HCT116 (cell line): ENCODE results near the gene TATDN2. TPM values are rescaled to one million over a fixed set of nuclear protein-coding genes. Genes with fewer than 3 reads are reported as not detected.

Experiments
- ATAC-seq: fragments of 200-7000 bp; cut with Tn5 transposase; 2 replicates; pipeline ENCODE4 v1.9.1; 2020; ENCODE audit warnings: mild to moderate bottlenecking, moderate library complexity
- Bru-seq: library from RNA; stranded (reverse); fragments of 400-500 nt; gene quantifications from one replicate; lab custom pipeline; 2021; lab: Mats Ljungman, UMichigan
- BruChase-seq, 2 experiments: library from RNA; stranded (reverse); fragments of 400-500 nt; gene quantifications; one replicate each; lab custom pipeline; 2021; lab: Mats Ljungman, UMichigan
- BruUV-seq: library from RNA; stranded (reverse); fragments of 400-500 nt; replicated peaks from 2 replicates; lab custom pipeline; 2021; lab: Mats Ljungman, UMichigan
- CTCF ChIA-PET: fragments of 300-600 bp; sonication (Branson Sonifier 250); formaldehyde crosslinking; loops from one replicate; lab custom pipeline; 2021; ENCODE audit warnings: antibody characterized with exemption; lab: Charles Lee
- POLR2A ChIA-PET: fragments of 300-600, 350-600 bp; sonication (Branson Sonifier 250); formaldehyde crosslinking; loops from one replicate; lab custom pipeline; 2021; ENCODE audit warnings: antibody characterized with exemption; lab: Charles Lee
- RAD21 ChIA-PET, 2 experiments: fragments of 300-600 bp; sonication (Branson Sonifier 250); formaldehyde crosslinking; loops; one replicate each; lab custom pipeline; 2023; ENCODE audit warnings: low total read pairs in 2 of 2; ENCODE audit not compliant: uncharacterized antibody in 2 of 2, unreplicated experiment in 2 of 2, low non-redundant PET in 1 of 2; lab: Charles Lee
- DNase-seq: peaks from one replicate; pipeline ENCODE4 v3.0.0-alpha.2; 2010; ENCODE audit warnings: low read depth, low spot score
- H2AFZ ChIP-seq: fragments of 200-600 bp; shearing (Covaris generic), sonication (generic); 2 replicates; pipeline ENCODE4 v1.6.1; 2017; ENCODE audit warnings: low read depth, mixed run types, mixed read lengths, antibody characterized with exemption, low read length; ENCODE audit not compliant: poor library complexity, severe bottlenecking
- H3K27ac ChIP-seq: 2 replicates; pipeline ENCODE4 v1.5.1; 2012; ENCODE audit warnings: low read depth, low read length
- H3K27me3 ChIP-seq: fragments of 200-600 bp; sonication (generic); 2 replicates; pipeline ENCODE4 v1.6.1; 2016; ENCODE audit warnings: mixed run types, low read length, mixed read lengths; ENCODE audit not compliant: insufficient read depth
- H3K36me3 ChIP-seq, 2 experiments: fragments of 200-500 bp in 1 of 2; fragments of 200-600 bp in 1 of 2; sonication (Bioruptor generic) in 1 of 2; sonication (generic) in 1 of 2; 2 replicates each; pipeline versions ENCODE4 v1.5.1 to v1.6.1; 2014 to 2016; ENCODE audit warnings: low read length in 2 of 2, inconsistent platforms in 1 of 2, mixed read lengths in 1 of 2, mixed run types in 1 of 2; ENCODE audit not compliant: insufficient read depth in 2 of 2, control insufficient read depth in 1 of 2
- H3K4me1 ChIP-seq, 2 experiments: fragments of 200-600 bp in 1 of 2; sonication (generic) in 1 of 2; 2 replicates each; pipeline versions ENCODE4 v1.5.1 to v1.6.1; 2012 to 2017; ENCODE audit warnings: low read length in 2 of 2, inconsistent platforms in 1 of 2, mild to moderate bottlenecking in 1 of 2, mixed read lengths in 1 of 2, mixed run types in 1 of 2, moderate library complexity in 1 of 2; ENCODE audit not compliant: insufficient read depth in 2 of 2, control insufficient read depth in 1 of 2
- H3K4me2 ChIP-seq: fragments of 200-600 bp; sonication (generic); 2 replicates; pipeline ENCODE4 v1.6.1; 2017; ENCODE audit warnings: mixed run types, low read length, mixed read lengths
- H3K4me3 ChIP-seq, 2 experiments: fragments of 200-600 bp in 1 of 2; sonication (generic) in 1 of 2; replicated peaks in 1 of 2; 2 replicates each; pipeline ENCODE4 v1.5.1; 2011 to 2016; ENCODE audit warnings: low read length in 2 of 2, control low read depth in 1 of 2, low read depth in 1 of 2, mild to moderate bottlenecking in 1 of 2, mixed read lengths in 1 of 2, mixed run types in 1 of 2
- H3K79me2 ChIP-seq: fragments of 200-600 bp; sonication (generic); 2 replicates; pipeline ENCODE4 v1.6.1; 2017; ENCODE audit warnings: mild to moderate bottlenecking, mixed run types, low read length, moderate library complexity, mixed read lengths; ENCODE audit not compliant: insufficient read depth
- H3K9ac ChIP-seq: fragments of 200-600 bp; sonication (generic); 2 replicates; pipeline ENCODE4 v1.6.1; 2016; ENCODE audit warnings: low read length, mixed read lengths
- H3K9me2 ChIP-seq: fragments of 200-600 bp; sonication (generic), shearing (Covaris generic); 2 replicates; pipeline ENCODE4 v1.6.1; 2017; ENCODE audit warnings: mixed run types, mild to moderate bottlenecking, moderate library complexity; ENCODE audit not compliant: insufficient read depth
- H3K9me3 ChIP-seq, 2 experiments: fragments of 200-500 bp in 1 of 2; fragments of 200-600 bp in 1 of 2; sonication (Bioruptor generic) in 1 of 2; sonication (generic) in 1 of 2; 2 replicates each; pipeline ENCODE4 v1.6.1; 2014 to 2017; ENCODE audit warnings: low read length in 2 of 2, mixed read lengths in 2 of 2, inconsistent platforms in 1 of 2, low read depth in 1 of 2, mild to moderate bottlenecking in 1 of 2, mixed run types in 1 of 2, moderate library complexity in 1 of 2; ENCODE audit not compliant: control insufficient read depth in 1 of 2, insufficient read depth in 1 of 2
- H4K20me1 ChIP-seq: fragments of 200-600 bp; sonication (generic), shearing (Covaris generic); 2 replicates; pipeline ENCODE4 v1.6.1; 2017; ENCODE audit warnings: mixed run types, mild to moderate bottlenecking, moderate library complexity; ENCODE audit not compliant: insufficient read depth
- CBX3 ChIP-seq: IDR thresholded peaks from 2 replicates; pipeline ENCODE4 v1.6.1; 2012; ENCODE audit warnings: low read depth
- CEBPB ChIP-seq: IDR thresholded peaks from 2 replicates; pipeline ENCODE4 v1.6.1; 2012; ENCODE audit warnings: low read depth
- CTCF ChIP-seq, 3 experiments: fragments of 200-600 bp in 1 of 3; sonication (generic) in 1 of 3; IDR thresholded peaks in 2 of 3; conservative IDR thresholded peaks in 1 of 3; 2 replicates each; pipeline ENCODE4 v1.5.1; 2012 to 2017; ENCODE audit warnings: low read depth in 2 of 3, low read length in 2 of 3, antibody characterized with exemption in 1 of 3, borderline replicate concordance in 1 of 3, control low read depth in 1 of 3, mild to moderate bottlenecking in 1 of 3, mixed read lengths in 1 of 3, mixed run types in 1 of 3, moderate library complexity in 1 of 3; ENCODE audit not compliant: insufficient read depth in 1 of 3
- EGR1 ChIP-seq: IDR thresholded peaks from 2 replicates; pipeline ENCODE4 v1.6.1; 2012; ENCODE audit warnings: low read depth
- EZH2 ChIP-seq: fragments of 200-600 bp; sonication (generic); IDR thresholded peaks from 2 replicates; pipeline ENCODE4 v1.6.1; 2017; ENCODE audit warnings: antibody characterized with exemption, mixed run types
- EZH2phosphoT487 ChIP-seq: fragments of 200-600 bp; IDR thresholded peaks from 2 replicates; pipeline ENCODE4 v1.6.1; 2018; ENCODE audit warnings: antibody characterized with exemption, borderline replicate concordance
- MAX ChIP-seq: IDR thresholded peaks from 2 replicates; pipeline ENCODE4 v1.6.1; 2012
- POLR2A ChIP-seq: IDR thresholded peaks from 2 replicates; pipeline ENCODE4 v1.7.0; 2011; ENCODE audit warnings: borderline replicate concordance; ENCODE audit not compliant: insufficient read depth, insufficient read length; ENCODE audit errors: extremely low read depth
- POLR2AphosphoS5 ChIP-seq: IDR thresholded peaks from 2 replicates; pipeline ENCODE4 v1.6.1; 2011; ENCODE audit warnings: mild to moderate bottlenecking, low read depth, low read length, moderate library complexity
- RAD21 ChIP-seq: IDR thresholded peaks from 2 replicates; pipeline ENCODE4 v1.6.1; 2012; ENCODE audit warnings: low read depth, mild to moderate bottlenecking
- REST ChIP-seq: IDR thresholded peaks from 2 replicates; pipeline ENCODE4 v1.6.1; 2012; ENCODE audit warnings: low read depth
- SRF ChIP-seq: IDR thresholded peaks from 2 replicates; pipeline ENCODE4 v1.6.1; 2012; ENCODE audit warnings: low read depth
- TCF7L2 ChIP-seq: IDR thresholded peaks from 2 replicates; pipeline ENCODE4 v1.7.0; 2011; ENCODE audit warnings: borderline replicate concordance, inconsistent platforms; ENCODE audit not compliant: insufficient read depth, insufficient read length; ENCODE audit errors: extremely low read depth
- YY1 ChIP-seq: IDR thresholded peaks from 2 replicates; pipeline ENCODE4 v1.6.1; 2011; ENCODE audit warnings: low read length, low read depth, moderate library complexity, mild to moderate bottlenecking; ENCODE audit not compliant: insufficient replicate concordance; ENCODE audit errors: extremely low read depth
- ZBTB33 ChIP-seq: IDR thresholded peaks from 2 replicates; pipeline ENCODE4 v1.6.1; 2011; ENCODE audit warnings: mild to moderate bottlenecking, low read length, moderate library complexity; ENCODE audit not compliant: insufficient replicate concordance; ENCODE audit errors: extremely low read depth
- intact Hi-C: fragments of 100-400 bp; cut with micrococcal nuclease; formaldehyde crosslinking; loops from 2 replicates; pipeline ENCODE4 v1.10.0; 2022
- long read RNA-seq: library from polyadenylated mRNA; unstranded; transcript quantifications from one replicate; pipeline ENCODE4 v2.0.0, GENCODE V29; 2021; ENCODE audit not compliant: unreplicated experiment
- polyA plus RNA-seq: library from polyadenylated mRNA; unstranded; fragments of >200 nt; gene quantifications from 2 replicates; pipeline ENCODE4 v1.2.1, GENCODE V29; 2012; ENCODE audit warnings: missing spikeins
- total RNA-seq: library from RNA; stranded (reverse); gene quantifications from one replicate; pipeline ENCODE4 v1.2.1, GENCODE V29; 2021; ENCODE audit not compliant: unreplicated experiment

The TATDN2 gene
- total RNA-seq (26.8 TPM), Bru-seq, nascent RNA (percentile 77 among the genes with signal in this experiment), BruChase-seq, experiment 1, labeled RNA remaining after a 6-hour chase (percentile 97 among the genes with signal in this experiment), BruChase-seq, experiment 2, labeled RNA remaining after a 2-hour chase (percentile 95 among the genes with signal in this experiment)
- 14.0 and 15.3 TPM in 2 replicates for polyA plus RNA-seq
- long read RNA-seq, full-length matches to known transcripts: 1 of 16 reads
- long read RNA-seq, partial matches to known transcripts: 14 of 16 reads
- long read RNA-seq, other reads (novel, unspliced or antisense): 1 of 16 reads

GRCh38 chr3:10248184-10248983, at the start of gene TATDN2:
TSS of gene TATDN2 (plus strand) at chr3:10248459. CDS start at chr3:10249201, 742 bp downstream.
- peak within 1 kb of the TSS; percentile 74 for H2AFZ ChIP-seq
- TF ChIP-seq MAX: peak; percentile 100
- no peak for TF ChIP-seq YY1
- no peak for TF ChIP-seq EZH2
- TF ChIP-seq CEBPB: no peak
- TF ChIP-seq POLR2A: peak; percentile 58
- no peak for TF ChIP-seq SRF
- no peak for TF ChIP-seq REST
- no peak for TF ChIP-seq EGR1
- TF ChIP-seq EZH2phosphoT487: no peak
- TF ChIP-seq ZBTB33: no peak
- peak; percentile 99 for TF ChIP-seq CBX3
- no peak for TF ChIP-seq CTCF (IDR thresholded peaks at IDR 0.05 in 2 of 3, conservative IDR thresholded peaks at IDR 0.05 in 1 of 3; ENCODE audit: borderline replicate concordance in 1 of 3, insufficient read depth in 1 of 3, low read depth in 2 of 3, low read length in 2 of 3)
- no peak for TF ChIP-seq RAD21
- peak; percentile 77 for TF ChIP-seq TCF7L2
- peak; percentile 92 for TF ChIP-seq POLR2AphosphoS5

More at GRCh38 chr3:10248184-10248983, at the start of gene TATDN2:
- Histone ChIP-seq H3K9ac (peak within 1 kb of the TSS; percentile 90), H4K20me1 (no peaks in the 10 kb centered on the region), H3K27ac (peak within 1 kb of the TSS; percentile 76), H3K9me2 (no peaks in the 10 kb centered on the region), H3K4me2 (peak within 1 kb of the TSS; percentile 91), H3K79me2 (peaks cover 40% of the 10 kb centered on the region), H3K36me3 (peaks cover 0 to 23% of the 10 kb centered on the region in 2 experiments; a peak in 1 of 4 replicates), H3K4me1 (peaks cover 6 to 20% of the 10 kb centered on the region in 2 experiments; a peak in 3 of 4 replicates), H3K9me3 (peaks cover 6 to 23% of the 10 kb centered on the region in 2 experiments; a peak in 2 of 4 replicates), H3K4me3 (peak within 1 kb of the TSS; percentile 65 to 84), H3K27me3 (no peaks in the 10 kb centered on the region)
- peak; percentile 98 for ATAC-seq
- DNase-seq: peak; percentile 98
- intact Hi-C loops: no loop called here
- no TSS peak for BruUV-seq
- RAD21 ChIA-PET: no interaction called here
- CTCF ChIA-PET: interaction anchor here (0.7 to 1.3 kb wide), 2 partner anchors 15 to 193 kb away, joined by 3 to 14 read pairs; no protein-coding TSS in a partner anchor
- POLR2A ChIA-PET: interaction anchor here (0.6 to 1.2 kb wide), 7 partner anchors 11 to 173 kb away, joined by 3 to 5 read pairs (median 4); no protein-coding TSS in a partner anchor
